ENCODE results near the gene ITGB1BP1. TPM values are rescaled to one million over a fixed set of nuclear protein-coding genes. Genes with fewer than 3 reads are reported as not detected.

Gene ITGB1BP1, protein sequence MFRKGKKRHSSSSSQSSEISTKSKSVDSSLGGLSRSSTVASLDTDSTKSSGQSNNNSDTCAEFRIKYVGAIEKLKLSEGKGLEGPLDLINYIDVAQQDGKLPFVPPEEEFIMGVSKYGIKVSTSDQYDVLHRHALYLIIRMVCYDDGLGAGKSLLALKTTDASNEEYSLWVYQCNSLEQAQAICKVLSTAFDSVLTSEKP
- 122 TPM for polyA plus RNA-seq

DNA sequence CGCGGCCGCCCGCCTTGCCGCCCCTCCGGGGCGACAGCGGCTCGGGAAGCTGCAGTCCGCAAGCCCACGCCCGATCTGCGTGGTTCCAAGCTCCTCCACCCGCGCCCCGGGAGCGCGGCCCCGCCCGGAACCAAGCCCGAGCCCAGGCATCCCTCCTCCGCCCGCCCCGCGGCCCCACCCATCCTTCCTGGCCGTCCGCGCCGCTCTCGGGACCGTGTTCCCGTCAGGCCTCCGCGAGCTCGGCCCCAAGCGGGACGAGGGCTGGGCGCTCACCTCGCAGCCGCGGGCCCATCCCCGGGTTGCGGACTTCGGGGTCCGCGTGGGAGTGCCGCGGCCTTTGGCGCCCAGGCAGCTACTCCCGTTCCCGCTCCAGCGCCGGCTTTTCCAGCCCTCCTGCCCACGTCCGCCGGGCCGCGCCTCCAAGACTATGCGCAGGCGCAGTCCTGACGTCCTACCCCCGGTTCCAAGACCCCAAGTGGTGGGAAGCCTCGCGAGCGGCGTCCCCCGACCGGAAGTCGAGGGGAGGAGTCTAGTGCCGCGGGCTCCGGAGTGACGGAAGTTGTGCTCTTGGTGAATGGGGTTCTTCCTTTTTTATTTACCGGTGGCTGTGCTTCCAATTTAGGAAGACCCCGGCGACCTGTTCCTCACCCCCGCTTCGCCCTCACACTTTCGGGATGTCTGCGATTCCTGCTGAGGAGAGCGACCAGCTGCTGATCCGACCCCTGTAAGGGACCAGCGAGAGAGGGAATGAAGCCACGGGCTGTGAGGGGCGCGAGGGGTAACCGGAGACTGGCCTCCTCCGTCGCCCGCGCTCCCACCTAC is at the start of gene ITGB1BP1, which contains the start of gene CPSF3:
TSS of gene ITGB1BP1 (minus strand) at position 429 of the 822 bp plus-strand sequence. CDS start 4,831 bp downstream, outside the sequence.
TSS of gene CPSF3 (plus strand) at position 555 of the 822 bp plus-strand sequence. CDS start at position 675, 120 bp downstream.
- H3K9me3 Mint-ChIP-seq = no peaks in the 10 kb centered on the region
- H3K27me3 Mint-ChIP-seq = no peaks in the 10 kb centered on the region
- peaks cover 10 to 23% (median 15%) of the 10 kb centered on the region in 3 donors for H3K4me1 Mint-ChIP-seq
- H3K27ac Mint-ChIP-seq = peak within 1 kb of the TSS in 2 of 3 donors; percentile 94 to 96
- peak within 1 kb of the TSS in 2 of 4 donors; percentile 95 to 96 for H3K4me3 Mint-ChIP-seq
- H3K36me3 Mint-ChIP-seq = peaks cover 2% of the 10 kb centered on the region

DNA sequence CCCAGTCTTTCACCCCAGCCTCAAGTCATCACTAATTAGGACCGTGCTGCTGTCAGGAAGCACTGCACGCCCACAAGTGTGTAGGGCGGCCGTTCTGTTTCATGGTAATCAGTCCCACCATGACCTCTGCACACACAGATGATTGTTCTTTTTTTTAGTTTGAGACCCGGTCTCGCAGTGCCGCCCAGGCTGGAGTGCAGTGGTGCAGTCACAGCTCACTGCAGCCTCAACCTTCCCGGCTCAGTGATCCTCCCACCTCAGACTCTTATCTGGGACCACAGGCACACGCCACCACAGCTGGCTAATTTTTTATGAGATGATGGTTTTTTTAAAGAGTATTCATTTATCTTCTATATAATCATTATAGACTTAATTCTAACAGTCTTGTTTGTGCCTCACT is 49.2 kb upstream of the ITGB1BP1 start:
- no peaks in the 10 kb centered on the region for H3K9me3 Mint-ChIP-seq
- H3K4me1 Mint-ChIP-seq = peaks cover 17 to 27% (median 22%) of the 10 kb centered on the region in 3 donors
- peak overlapping the region in 2 of 3 donors; percentile 37 to 85 for H3K27ac Mint-ChIP-seq
- H3K36me3 Mint-ChIP-seq = peaks cover 2% of the 10 kb centered on the region
- H3K4me3 Mint-ChIP-seq = peak overlapping the region; percentile 58 to 89 (median 86)
- H3K27me3 Mint-ChIP-seq = no peaks in the 10 kb centered on the region

DNA sequence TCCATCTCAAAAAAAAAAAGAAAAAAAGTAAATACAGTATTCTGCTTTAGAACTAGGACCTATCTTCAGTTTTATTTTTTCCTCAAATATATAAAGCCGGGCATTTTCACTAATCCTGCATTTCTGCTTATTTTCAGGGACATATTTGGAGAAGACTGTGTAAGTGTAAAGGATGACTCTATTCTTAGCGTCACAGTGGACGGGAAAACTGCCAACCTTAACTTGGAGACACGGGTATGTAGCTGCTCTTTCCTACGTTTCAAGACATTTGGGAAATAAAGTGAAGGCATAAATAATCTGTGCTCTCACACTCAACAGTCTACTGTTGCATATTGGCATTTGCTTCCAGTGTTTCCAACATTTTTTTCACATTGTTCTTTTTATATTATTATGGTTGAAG is 47.9 kb upstream of the ITGB1BP1 start:
- no peaks in the 10 kb centered on the region for H3K27me3 Mint-ChIP-seq

DNA sequence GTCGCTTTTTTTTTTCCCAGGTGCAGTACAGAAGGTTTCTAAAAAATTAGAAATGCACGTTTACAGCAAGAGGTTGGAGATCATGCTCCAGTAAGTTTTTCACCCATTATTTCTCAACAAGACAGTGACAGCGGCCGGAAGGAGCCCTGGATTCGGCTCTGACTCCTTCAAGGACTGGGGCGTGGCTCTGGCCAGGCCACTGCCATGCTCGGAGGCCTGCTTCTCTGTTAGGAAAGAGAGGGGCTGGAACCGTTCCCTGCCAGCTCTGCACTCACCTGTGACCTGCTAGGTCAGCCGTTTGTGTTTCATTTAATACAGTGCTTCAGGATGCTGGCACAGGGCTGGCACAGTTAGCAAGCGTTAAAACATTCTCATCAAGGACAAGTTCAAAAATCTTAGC is 44.4 kb upstream of the ITGB1BP1 start:
- no peaks in the 10 kb centered on the region for H3K9me3 Mint-ChIP-seq

More for the DNA sequence above, 47.9 kb upstream of the ITGB1BP1 start:
- Mint-ChIP-seq H3K9me3 (no peaks in the 10 kb centered on the region), H3K36me3 (peaks cover 2% of the 10 kb centered on the region), H3K27ac (no peak overlapping the region), H3K4me3 (peak overlapping the region in 1 of 4 donors; percentile 40), H3K4me1 (peaks cover 9 to 17% (median 15%) of the 10 kb centered on the region in 3 donors)

DNA sequence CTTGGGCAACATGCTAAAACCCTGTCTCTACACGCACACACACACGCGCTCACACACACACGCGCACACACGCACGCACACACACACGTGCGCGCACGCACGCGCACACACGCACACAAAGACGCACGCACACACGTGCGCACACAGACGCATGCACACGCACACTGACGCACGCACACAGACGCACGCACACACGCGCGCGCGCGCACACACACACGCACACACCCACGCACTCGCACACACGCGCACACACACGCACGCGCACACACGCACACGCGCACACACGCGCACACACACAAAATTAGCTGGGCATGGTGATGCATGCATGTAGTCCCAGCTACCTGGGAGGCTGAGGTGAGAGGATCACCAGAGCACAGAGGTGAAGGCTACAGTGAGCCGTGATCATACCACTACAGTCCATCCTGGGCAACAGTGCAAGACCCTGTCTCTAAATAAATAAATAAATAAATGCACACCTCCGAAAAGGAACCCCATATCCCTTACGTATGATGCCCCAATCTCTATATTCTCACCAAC is 42.9 kb upstream of the ITGB1BP1 start:
- H3K4me1 Mint-ChIP-seq = peaks cover 0 to 9% (median 0%) of the 10 kb centered on the region in 3 donors
- no peak overlapping the region for H3K27ac Mint-ChIP-seq
- no peaks in the 10 kb centered on the region for H3K9me3 Mint-ChIP-seq
- no peaks in the 10 kb centered on the region for H3K27me3 Mint-ChIP-seq
- peaks cover 3% of the 10 kb centered on the region for H3K36me3 Mint-ChIP-seq
- no peak overlapping the region for H3K4me3 Mint-ChIP-seq

More for the DNA sequence above, 44.4 kb upstream of the ITGB1BP1 start:
- peaks cover 0 to 11% (median 3%) of the 10 kb centered on the region in 3 donors for H3K4me1 Mint-ChIP-seq
- no peak overlapping the region for H3K4me3 Mint-ChIP-seq
- no peaks in the 10 kb centered on the region for H3K36me3 Mint-ChIP-seq
- no peaks in the 10 kb centered on the region for H3K27me3 Mint-ChIP-seq
- no peak overlapping the region for H3K27ac Mint-ChIP-seq

DNA sequence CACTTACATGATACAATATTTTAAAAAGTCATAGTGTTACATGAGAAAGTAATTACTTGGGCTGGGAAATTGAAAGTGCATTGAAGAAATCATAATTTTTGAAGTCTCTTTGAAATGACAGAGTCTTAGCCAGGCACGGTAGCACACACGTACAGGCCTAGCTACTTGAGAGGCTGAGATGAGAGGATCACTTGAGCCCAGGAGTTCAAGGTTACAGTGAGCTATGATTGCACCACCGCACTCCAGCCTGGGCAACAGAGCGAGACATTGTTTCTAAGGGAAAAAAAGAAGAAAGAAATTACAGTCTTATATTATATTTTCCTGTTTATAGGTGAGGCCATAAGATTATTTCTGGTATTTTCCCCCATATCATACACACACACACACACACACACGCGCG is 41.8 kb upstream of the ITGB1BP1 start:
- Mint-ChIP-seq H3K4me1 (peaks cover 0 to 9% (median 0%) of the 10 kb centered on the region in 3 donors), H3K36me3 (peaks cover 3% of the 10 kb centered on the region), H3K9me3 (no peaks in the 10 kb centered on the region), H3K4me3 (no peak overlapping the region), H3K27ac (no peak overlapping the region), H3K27me3 (no peaks in the 10 kb centered on the region)

DNA sequence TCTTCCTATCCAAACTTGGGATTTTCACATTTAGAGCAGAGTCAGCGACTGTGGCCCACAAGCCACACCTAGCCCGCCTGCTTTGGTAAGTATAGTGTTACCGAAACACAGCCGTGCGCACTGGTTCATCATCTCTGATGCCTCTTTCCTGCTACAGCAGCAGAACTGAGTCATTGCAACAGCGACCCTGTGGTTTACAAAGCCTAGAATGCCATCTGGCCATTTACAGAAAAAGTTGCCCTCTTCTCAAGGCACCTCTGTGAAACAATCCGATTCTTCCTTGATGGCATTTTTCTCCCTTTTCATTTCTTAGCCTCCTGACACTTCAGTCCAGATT is 40.3 kb upstream of the ITGB1BP1 start:
- no peak overlapping the region for H3K4me3 Mint-ChIP-seq
- no peaks in the 10 kb centered on the region for H3K27me3 Mint-ChIP-seq
- no peaks in the 10 kb centered on the region for H3K9me3 Mint-ChIP-seq
- peaks cover 3% of the 10 kb centered on the region for H3K36me3 Mint-ChIP-seq
- H3K4me1 Mint-ChIP-seq = peaks cover 0 to 9% (median 0%) of the 10 kb centered on the region in 3 donors
- peak overlapping the region in 1 of 3 donors; percentile 94 for H3K27ac Mint-ChIP-seq

DNA sequence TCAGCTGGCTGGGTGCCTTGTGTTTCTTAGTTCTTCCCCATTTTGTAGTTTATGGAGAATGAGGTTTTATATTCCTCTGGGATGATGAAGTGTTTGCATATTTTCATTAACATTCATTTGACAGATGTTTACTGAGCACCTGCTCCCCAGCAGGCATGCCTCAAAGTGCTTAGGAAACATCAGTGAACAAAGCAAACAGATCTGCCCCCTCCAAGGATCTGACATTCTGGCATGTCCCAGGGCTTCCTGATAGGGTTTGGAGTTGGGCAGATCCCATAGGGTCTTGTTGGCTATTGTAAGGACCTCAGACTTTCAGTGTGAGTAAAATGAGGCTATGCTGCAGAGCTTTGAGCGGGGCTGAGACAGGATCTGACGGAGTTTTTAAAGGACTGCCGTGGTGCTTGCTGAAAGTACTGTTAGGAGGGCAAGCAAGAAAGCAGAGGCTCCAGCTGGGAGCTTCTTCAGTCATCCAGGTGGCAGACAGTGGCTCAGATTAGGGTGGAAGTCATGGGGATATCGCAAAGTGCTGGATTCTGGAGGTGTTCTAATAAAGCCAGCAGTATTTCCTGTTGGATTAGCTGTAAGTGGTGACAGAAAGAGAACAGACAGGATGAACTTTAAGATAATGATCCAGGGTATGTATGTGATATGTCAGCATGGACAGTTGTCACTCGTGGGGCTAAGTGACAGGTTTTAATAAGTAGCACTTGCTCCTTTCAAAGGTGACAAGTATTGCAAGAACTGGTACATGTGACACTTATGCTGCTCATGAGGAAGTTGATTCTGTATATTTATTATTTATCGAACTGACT is 39.8 kb upstream of the ITGB1BP1 start:
- peaks cover 3% of the 10 kb centered on the region for H3K36me3 Mint-ChIP-seq
- H3K9me3 Mint-ChIP-seq = no peaks in the 10 kb centered on the region
- H3K27ac Mint-ChIP-seq = no peak overlapping the region
- peaks cover 0 to 9% (median 0%) of the 10 kb centered on the region in 3 donors for H3K4me1 Mint-ChIP-seq
- H3K4me3 Mint-ChIP-seq = no peak overlapping the region
- H3K27me3 Mint-ChIP-seq = no peaks in the 10 kb centered on the region

DNA sequence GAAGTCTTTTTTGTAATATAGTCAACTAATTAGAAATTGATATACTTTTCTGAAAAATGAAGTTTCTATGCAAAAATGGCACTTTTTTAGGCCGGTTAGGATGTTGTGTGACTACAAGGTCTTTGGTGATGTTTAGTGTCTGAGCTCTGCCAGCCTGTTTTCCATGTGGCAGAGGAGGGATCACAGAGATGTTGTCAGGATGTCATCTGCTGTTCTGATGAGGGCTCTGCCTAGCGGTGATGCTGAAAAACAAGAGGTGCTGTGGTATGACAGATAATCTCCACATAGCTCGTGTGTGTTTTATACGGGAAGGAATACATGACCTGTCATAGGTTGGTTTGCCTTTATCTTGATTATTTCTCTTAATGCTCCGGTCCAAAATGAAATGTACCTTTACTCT is 39.0 kb upstream of the ITGB1BP1 start:
- H3K27ac Mint-ChIP-seq = no peak overlapping the region
- H3K27me3 Mint-ChIP-seq = no peaks in the 10 kb centered on the region
- H3K9me3 Mint-ChIP-seq = no peaks in the 10 kb centered on the region
- peaks cover 3% of the 10 kb centered on the region for H3K36me3 Mint-ChIP-seq
- peaks cover 0 to 9% (median 0%) of the 10 kb centered on the region in 3 donors for H3K4me1 Mint-ChIP-seq
- no peak overlapping the region for H3K4me3 Mint-ChIP-seq

DNA sequence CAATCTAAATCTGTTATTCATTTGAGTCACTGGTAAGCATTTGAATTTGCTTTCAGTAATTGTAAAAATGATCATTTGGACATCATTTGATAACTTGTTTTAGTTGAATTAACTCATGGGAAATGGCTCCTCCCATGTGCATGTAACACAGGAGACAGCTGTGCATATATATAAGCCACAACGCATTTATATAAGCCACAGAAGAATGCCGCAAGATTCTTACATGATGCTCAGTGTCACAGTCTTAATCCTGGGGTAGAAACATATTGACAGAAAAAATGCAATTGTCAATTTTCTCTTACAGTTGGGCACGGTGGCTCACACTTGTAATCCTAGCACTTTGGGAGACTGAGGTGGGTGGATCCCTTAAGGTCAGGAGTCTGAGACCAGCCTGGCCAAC is 37.8 kb upstream of the ITGB1BP1 start:
- Mint-ChIP-seq H3K27me3 (no peaks in the 10 kb centered on the region), H3K4me3 (no peak overlapping the region), H3K4me1 (peaks cover 0 to 9% (median 2%) of the 10 kb centered on the region in 3 donors), H3K27ac (no peak overlapping the region), H3K9me3 (no peaks in the 10 kb centered on the region), H3K36me3 (peaks cover 3% of the 10 kb centered on the region)

DNA sequence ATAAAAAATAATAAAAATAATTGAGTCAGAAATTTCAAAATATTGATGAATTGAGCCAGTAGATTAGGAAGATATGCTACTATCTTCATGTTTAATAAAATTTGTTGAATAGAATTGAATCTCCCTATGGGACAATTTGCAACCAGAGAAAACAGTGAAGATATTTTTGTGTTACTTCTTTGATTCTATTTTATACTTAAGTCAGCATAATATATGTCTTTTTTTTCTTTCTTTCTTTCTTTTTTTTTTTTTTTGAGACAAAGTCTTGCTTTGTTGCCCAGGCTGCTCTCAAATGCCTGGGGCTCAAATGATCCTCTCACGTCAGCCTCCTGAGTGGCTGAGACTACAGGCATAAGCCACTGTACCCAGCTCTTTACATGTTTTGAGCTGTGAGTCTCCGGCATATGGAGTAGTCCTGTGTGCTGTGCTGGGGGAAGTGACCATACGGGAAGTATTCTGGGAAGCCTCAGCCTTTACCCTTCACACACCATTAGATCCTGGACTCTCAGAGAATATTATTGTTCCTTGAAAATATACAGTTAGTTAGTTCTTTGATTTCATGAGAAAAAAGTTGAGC is 37.2 kb upstream of the ITGB1BP1 start:
- Mint-ChIP-seq H3K9me3 (no peaks in the 10 kb centered on the region), H3K36me3 (peaks cover 3% of the 10 kb centered on the region), H3K4me1 (peaks cover 0 to 9% (median 2%) of the 10 kb centered on the region in 3 donors), H3K4me3 (no peak overlapping the region), H3K27me3 (no peaks in the 10 kb centered on the region), H3K27ac (no peak overlapping the region)

DNA sequence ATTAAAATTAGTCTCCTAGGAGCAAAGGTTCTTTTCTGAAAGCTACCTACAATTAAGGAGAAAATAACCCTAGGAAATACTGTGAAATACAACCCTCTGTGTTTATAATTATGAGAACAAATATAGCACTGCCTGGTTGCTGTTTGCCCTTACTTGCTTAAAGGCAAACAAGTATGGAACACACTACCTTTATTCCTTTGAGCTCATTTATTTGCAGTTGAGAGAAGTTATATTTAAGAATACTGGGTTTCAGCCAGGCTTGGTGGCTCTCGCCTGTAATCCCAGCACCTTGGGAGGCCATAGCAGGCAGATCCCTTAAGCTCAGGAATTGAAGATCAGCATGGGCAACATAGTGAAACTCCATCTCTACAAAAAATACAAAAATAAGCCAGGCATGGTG is 27.9 kb upstream of the ITGB1BP1 start:
- H3K27ac Mint-ChIP-seq = no peak overlapping the region
- no peaks in the 10 kb centered on the region for H3K27me3 Mint-ChIP-seq
- H3K4me3 Mint-ChIP-seq = no peak overlapping the region
- H3K36me3 Mint-ChIP-seq = no peaks in the 10 kb centered on the region
- H3K9me3 Mint-ChIP-seq = no peaks in the 10 kb centered on the region
- H3K4me1 Mint-ChIP-seq = no peaks in the 10 kb centered on the region

DNA sequence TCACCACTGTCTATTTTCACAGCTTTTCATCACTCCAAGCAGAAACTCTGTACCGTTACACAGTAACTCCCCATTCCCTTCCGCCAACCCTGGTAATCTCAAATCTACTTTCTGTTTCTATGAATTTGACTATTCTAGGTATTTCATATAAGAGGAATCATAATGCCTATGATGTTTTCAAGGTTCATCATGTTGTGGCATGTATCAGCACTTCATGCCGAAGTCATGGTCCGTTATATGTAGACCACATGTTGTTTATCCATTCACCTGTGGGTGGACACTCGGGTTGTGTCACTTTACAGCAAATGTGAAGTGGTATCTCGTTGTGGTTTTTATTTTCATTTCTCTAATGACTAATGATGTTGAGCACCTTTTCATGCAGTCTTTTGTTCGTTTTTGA is 21.8 kb upstream of the ITGB1BP1 start:
- Mint-ChIP-seq H3K27me3 (no peaks in the 10 kb centered on the region), H3K36me3 (peaks cover 7% of the 10 kb centered on the region), H3K27ac (no peak overlapping the region), H3K4me3 (no peak overlapping the region), H3K4me1 (peaks cover 0 to 2% (median 0%) of the 10 kb centered on the region in 3 donors), H3K9me3 (no peaks in the 10 kb centered on the region)

DNA sequence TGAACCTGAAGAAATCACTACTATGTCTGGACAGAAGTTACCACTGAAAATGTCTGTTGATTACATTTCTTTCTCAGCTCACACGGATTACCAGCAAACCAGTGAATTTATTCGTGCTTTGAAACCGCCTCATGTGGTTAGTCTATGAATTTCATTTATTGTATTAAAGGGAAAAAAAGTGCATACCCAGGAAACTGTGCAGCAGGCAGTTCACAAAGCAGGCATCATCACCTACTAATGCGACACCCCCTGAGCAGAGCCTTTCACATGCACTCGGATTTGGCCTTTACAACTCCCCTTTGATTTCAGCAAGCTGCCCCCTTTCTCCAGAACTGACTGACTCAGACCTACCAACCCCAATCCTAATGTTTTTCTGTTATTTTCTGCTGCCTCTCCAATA is 20.2 kb upstream of the ITGB1BP1 start:
- Mint-ChIP-seq H3K9me3 (no peaks in the 10 kb centered on the region), H3K4me1 (peaks cover 0 to 2% (median 0%) of the 10 kb centered on the region in 3 donors), H3K27me3 (no peaks in the 10 kb centered on the region), H3K36me3 (peaks cover 7% of the 10 kb centered on the region), H3K27ac (no peak overlapping the region), H3K4me3 (no peak overlapping the region)

Data from IgD-negative memory B cell (primary cell).